EL (cell line): ENCODE results near the gene SF1.
"Not testable (repeated sequence)": the region's sequence is repeated elsewhere in the genome, so short reads cannot be mapped to it uniquely, and the experiment has no call there.

ENCODE experiments used
- DNase-seq: peaks from one replicate; pipeline ENCODE4 v3.0.0-alpha.2; 2016

SF1 gene, protein sequence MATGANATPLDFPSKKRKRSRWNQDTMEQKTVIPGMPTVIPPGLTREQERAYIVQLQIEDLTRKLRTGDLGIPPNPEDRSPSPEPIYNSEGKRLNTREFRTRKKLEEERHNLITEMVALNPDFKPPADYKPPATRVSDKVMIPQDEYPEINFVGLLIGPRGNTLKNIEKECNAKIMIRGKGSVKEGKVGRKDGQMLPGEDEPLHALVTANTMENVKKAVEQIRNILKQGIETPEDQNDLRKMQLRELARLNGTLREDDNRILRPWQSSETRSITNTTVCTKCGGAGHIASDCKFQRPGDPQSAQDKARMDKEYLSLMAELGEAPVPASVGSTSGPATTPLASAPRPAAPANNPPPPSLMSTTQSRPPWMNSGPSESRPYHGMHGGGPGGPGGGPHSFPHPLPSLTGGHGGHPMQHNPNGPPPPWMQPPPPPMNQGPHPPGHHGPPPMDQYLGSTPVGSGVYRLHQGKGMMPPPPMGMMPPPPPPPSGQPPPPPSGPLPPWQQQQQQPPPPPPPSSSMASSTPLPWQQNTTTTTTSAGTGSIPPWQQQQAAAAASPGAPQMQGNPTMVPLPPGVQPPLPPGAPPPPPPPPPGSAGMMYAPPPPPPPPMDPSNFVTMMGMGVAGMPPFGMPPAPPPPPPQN

DNA sequence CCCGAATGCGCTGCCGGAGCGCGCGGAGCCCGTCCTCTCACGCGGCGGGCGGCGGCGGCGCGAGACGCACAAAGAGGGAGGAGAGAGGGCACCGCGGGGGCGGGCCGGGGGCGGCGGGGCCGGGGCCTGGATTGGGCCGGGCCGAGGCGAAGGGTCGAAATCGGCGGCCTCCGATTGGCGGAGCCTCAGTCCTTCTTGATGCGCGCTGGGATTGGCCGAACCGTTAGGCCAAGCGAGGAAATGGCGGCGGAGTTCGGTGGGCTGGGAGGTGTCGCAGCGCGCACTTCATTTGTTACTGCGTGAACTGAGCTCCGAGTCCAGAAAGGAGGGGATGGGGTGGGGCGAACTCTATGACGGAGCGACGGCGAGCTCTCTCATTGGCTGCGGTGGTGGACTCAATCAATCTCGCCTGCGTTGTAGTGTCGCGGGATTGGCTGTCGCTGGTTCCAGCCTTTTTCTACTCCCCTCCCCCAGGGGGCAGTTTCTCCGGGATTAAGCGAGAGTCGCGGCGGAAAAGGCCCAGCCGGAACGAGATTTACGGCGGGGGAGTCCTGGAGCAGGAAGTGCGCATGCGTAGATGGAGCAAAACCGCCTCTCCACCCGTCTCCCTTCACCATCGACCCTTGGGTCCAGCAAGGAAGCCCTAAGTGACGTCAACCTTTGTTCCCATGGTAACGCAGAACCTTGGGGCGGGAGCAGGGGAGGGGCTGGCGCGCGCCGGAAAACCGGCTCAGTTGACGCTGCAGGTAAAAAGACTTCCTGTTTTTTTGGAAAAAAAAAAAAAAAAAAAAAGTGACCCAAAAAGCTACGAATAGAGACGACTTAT lies at the start of gene SF1:
SF1 (minus strand) TSS at position 70 of the 826 bp plus-strand sequence. CDS start 150 bp downstream, outside the sequence.
- peak; percentile 100 for DNase-seq

DNA sequence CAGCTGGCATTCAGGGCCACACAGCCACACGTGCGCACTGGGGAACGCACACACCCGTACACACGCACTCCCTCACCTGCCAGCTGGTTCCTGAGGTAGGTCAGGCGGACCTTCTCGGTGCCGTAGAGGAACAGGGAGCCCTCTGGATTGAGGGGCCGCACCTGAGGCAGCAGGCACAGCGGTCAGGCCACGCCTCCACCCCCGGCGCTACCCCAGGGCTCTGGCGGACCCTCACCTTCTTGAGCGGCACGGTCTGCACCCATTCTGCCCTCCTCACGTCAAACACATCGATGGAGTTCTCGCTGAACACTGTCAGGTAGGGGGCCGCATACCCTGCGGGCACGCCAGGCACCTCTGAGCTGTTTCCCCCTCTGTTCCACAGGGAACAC lies 49.1 kb upstream of the SF1 start:
- no peak for DNase-seq

DNA sequence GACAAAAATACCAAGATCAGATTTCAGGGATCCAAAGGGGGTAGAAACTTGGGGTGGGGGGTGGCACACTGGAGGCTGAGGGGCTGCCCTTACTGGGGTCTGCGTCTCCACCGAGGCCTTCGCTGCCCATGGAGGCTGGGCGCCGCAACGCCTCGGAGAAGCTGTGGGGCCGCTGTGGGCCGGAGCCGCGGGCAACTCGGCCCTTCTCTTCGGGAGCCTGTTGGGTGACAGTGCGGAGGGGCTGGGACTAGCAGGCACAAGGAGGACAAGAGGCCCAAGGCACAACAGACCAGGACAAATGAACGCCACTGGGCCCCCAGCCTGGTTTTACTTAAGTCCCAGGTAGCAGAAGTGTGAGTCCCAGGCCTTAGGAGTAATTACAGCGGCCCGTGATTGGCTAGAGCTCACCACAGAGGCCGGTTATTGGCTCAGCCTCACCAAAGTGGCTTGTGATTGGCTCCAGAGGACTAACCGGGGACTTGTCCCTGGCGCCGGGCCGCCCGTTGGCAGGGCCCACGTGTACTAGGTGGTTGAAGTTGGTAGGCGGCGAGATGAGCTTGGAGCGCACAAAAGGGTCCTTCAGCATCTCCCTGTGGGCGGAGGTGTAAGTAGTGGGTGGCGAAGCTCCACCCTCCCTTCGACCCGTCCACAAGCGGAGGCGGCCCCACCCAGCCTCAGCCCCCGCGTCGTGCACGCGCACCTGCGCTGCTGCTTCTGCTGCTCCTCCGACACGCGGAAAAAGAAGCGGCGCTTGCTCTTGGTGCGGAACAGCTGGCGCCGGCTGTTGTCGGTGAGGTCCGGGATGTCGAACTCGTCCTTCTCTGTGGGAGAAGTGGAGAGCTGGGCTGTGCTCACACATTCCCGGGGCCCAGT lies 48.5 kb upstream of the SF1 start:
- no peak for DNase-seq

DNA sequence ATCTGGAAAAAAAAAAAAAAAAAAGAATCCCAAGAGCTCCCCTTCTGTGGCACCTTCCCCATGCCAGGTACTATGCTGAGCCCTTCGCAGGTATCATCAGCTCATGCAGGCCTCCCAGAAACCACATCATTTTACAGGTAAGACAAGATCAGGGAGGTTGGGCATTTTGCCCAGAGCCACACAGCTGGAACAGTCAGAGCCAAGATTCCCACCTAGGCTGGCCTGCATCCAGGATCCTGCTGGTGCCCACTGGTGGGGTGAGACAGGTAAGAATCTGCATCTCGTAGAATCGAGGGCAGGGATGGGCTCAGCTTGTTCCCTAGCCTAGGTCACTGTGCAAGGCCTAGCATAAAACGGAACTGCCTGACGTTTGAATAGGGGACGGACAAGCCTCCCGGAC lies 47.7 kb upstream of the SF1 start:
- no peak for DNase-seq

DNA sequence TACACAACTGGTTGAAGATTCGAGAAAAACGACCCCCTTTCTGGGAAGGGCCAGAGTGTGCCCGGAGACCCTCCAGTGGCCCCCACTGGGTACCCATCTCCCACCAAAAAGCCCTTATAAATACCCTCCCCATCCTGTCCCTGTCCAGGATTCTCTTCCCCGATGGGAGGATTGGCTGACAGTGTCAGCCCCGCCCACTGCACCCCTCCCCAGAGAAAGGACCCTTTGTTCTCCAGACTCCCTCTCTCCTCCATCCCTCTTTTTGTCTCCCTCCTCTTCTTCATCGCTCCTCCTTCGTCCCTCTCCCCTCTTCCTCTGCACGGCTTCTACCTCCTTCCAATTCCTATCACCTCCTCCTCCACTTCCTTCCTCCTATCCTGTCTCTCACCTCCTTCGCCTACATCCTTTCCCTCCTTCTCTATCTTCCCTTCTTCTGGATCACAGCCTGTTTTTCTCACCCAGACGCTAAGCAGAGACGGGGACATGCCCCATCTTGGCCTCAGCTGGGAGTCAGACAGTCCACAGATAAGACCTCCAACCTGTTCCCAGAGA lies 45.3 kb upstream of the SF1 start:
- DNase-seq, result no peak

DNA sequence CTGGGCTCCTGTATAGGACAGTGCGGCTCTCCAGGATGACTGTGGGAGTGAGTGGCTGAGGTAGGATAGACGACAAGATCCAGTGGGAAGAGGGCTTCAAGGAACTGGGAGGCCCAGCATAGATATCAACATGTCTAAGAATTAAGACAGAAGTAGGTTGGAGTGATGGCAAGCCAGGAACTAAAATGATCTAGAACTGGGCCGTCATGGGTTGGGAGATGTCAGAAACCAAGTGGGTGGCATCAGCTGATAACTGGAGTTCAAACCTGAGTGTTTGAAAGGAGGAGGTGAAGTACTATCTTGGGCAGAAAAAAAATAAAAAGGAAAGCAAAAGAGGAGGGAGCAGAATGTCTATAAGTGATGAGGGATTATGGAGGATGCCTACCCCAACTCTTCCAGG lies 39.1 kb upstream of the SF1 start:
- DNase-seq, result no peak

DNA sequence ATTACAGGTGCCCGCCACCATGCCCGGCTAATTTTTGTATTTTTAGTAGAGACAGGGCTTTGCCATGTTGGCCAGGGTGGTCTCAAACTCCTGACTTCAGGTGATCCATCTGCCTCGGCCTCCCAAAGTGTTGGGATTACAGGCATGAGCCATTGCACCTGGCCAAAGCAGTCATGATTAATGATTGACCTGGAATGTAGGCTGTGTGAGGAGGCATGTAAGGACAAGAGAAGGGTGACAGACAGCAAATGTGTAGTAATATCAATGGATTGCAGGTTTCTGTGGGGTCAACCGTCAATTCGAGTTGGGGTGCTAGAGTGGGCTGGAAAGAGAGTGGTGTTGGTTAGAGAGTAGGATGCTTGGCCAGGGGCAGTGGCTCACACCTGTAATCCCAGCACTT lies 37.1 kb upstream of the SF1 start:
- DNase-seq, result not testable (repeated sequence)

DNA sequence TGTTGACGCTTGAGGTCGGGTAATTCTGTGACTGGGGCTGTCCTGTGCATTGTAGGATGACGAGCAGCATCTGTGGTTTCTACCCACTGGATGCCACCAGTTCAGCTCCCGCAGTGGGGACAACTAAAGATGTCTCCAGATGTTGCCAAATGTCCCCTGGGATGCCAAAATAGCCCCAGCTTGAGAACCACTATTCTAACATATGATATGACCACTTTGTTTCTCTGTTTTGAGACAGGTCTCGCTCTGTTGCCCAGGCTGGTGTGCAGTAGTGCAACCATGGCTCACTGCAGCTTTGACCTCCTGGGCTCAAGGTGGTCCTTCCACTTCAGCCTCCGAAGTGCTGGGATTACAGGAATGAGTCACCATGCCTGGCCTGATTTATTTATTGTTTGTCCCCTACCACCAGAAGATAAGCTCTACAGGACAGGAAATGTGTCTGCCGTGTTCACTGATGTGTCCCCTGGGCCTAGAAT lies 36.4 kb upstream of the SF1 start:
- DNase-seq, result no peak

DNA sequence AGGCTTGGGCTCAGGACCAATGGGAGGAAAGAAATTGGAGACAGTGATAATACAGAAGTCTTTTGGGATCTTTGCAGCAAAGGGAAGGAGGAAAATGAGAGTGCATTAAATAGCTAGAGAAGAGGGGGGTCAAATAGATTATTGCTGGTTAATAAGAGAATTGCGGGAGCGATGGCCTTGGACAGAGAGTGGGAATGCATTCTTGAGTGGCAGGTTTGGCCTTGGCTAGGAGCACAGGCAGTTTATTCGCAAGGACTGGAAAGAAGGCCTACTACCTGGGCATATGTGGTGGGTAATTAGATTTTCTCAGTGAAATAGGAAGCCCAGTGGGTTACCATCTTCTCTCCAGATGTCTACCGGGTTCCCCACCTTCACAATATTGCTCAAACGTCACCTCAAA lies 35.5 kb upstream of the SF1 start:
- DNase-seq, result no peak

DNA sequence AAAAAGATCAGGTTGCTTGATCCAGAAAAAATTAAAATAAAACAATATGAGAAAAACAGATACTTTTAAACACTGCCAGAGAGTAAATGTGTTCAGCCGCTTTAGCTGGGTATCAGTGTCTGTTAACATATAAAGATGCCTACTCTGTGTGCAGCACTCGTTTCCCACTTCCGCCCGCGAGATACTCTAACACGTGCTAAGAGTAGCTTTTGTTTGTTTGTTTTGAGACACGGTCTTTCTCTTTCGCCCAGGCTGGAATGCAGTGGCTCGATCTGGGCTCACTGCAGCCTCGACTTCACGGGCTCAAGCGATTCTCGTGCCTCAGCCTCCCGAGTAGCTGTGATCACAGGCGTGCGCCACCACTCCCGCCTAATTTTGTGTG lies 32.5 kb upstream of the SF1 start:
- no peak for DNase-seq

DNA sequence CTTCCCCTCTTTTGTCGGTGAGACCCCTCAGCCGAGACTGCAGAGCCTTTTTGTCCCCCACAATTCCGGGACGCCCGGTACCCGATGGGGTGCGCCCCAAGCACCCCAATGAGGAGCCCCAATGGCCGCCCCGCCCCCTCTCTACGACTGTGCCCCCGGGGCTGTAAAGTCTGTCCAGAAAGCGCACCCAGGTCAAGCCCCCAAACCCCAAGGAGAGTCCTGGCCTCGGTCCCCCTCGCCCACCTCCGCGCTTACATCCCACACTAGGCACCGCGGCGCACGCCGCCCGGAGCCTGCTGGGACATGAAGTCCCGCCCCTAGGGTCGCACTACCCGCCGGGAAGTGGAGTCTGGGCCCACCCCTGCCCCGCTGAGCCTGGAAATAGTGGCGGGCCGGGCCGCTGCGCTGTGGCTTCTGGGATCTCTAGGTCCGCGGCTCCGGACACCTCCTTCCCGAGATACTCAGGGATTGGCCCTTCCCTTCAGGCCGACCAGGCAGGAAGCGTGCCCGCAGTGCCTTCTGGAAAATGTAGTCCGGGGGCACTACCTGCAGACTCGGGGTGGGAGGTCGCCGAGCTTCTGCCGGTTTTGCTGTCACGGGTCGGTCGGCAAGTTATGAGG lies 32.0 kb upstream of the SF1 start, which contains the start of gene MEN1:
MEN1 (minus strand) TSS at position 281 of the 620 bp plus-strand sequence. CDS start 442 bp downstream, outside the sequence.
- DNase-seq, result peak; percentile 96

DNA sequence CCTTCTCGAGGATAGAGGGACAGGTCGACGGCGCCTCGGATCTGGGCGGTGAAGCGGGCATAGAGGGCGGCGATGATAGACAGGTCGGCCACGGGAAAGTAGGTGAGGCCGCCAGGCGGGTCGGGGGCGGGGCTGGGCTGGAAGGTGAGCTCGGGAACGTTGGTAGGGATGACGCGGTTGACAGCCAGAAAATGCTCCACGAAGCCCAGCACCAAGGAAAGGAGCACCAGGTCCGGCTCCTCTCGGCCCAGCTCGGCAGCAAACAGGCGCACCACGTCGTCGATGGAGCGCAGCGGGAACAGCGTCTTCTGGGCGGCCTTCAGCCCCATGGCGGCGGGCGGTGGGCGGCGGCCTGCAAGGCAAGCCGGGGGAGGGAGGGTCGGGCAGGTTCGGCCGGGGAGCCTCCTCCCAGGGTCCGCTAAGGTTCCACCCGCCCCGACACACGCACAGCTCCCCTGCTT lies 31.5 kb upstream of the SF1 start:
- no peak for DNase-seq

DNA sequence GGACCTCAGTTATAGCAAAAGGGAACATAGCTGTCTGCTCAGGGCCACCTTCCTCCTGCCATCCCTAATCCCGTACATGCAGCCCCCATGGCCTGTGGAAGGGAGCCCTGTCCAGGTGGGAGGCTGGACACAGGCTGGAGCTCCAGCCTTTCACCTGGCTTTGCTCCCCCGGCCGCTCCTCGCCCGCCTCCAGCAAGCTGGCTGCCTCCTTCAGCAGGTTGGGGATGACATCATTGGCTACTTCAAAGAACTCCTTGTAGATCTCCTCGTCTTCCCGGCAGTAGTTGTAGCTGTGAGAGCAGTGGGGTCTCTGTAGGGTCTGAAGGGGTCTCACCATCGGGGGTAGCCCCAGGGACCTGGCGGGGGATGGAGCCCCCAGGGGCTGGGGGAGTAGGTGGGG lies 27.1 kb upstream of the SF1 start:
- DNase-seq, result no peak

DNA sequence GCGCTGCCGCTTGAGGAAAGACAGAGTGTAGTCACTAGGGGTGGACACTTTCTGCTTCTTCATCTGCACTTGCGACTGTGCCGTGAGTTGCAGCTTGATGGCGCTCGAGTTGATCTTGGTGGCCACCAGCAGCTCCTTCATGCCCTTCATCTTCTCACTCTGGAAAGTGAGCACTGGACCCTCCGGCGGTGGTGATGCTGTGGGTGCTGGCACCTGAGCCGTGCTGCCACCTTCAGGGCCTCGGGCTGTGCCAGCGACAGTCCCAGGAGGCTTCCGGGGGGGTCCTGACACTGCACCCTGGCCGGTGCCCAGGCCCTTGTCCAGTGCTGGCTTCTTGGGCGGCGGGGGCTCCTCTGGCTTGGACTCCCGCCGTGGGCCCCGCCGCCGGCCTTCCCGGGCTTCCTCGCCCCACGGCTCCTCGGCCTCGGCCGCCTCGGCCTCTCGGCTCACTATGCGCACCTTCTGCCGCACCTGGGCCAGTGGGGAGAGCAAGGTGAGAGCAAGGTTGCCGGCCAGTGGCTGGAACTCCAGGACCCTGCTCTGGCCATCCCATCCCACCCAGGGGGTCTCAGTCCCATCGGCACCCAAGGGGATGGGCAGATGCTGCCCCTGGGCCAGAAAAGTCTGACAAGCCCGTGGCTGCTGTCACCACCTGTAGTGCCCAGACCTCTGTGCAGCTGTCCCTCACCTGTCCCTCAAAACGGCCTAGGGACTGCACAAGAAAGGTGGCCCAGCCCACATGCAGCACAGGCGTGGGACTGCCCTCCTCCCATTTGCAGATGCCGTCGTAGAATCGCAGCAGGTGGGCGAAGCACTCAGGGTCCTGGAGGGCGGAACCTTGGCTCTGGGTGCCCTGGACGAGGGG lies 26.2 kb upstream of the SF1 start:
- peak; percentile 15 for DNase-seq

DNA sequence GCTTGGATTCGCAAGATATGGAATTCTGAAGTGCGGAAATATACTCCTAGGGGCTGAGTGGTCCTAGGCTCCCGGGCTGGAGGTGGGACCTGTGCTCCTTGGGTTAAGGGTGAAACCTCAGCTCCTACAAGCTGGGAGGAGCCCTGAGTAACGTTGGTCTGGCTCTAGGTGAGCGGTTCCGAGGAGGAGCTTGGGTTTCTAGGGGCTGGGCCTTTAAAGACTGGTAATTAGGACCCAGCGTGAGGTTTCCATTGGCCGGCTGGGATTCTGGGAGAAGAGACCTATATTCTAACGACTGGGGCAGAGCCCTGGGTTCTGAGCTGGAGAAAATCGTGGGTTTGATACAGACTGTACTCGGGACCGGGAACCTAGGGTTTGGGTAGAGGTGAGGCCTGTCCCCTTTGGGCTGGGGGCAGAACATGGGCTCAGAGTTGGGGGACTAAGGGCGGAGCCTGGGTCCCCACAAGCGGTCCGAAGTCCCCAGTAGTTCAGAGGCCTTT lies 25.6 kb upstream of the SF1 start:
- DNase-seq, result no peak

DNA sequence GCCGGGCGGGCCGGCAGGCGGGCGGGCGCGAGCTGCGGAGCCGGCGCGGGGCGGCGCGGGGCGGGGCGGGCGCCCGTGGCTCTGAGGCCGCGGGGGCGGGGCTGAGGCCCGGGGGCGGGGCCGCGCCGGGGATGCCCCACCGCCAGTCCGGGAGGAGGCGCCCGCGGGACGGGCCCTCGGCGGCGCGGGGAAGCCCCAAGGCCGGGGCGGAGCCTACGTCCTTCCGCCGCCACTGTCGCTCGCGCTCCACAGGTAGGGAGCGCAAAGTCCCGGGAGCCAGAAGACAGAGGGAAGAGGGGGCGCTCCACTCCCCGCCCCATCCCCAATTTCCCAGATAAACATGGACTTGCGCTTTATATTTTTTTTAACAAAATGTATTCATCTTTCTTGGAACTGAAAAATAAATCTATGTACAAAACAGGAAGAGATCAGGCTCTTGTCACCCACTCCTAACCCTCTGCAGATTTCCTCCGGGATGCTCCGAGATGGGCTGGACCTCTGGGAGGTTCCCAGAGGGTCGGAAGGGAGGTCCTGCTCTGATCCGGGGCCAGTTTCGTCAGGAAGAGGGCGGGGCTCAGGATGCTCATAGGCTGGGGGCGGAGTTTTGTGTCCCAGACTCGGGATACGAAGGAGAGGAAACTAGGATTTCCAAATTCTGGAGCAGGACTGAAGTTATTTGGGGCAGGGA lies 25.0 kb upstream of the SF1 start, which contains the start of gene MAP4K2:
MAP4K2 (minus strand) TSS at position 57 of the 688 bp plus-strand sequence. CDS start 65 bp downstream, outside the sequence.
- DNase-seq, result peak; percentile 90

DNA sequence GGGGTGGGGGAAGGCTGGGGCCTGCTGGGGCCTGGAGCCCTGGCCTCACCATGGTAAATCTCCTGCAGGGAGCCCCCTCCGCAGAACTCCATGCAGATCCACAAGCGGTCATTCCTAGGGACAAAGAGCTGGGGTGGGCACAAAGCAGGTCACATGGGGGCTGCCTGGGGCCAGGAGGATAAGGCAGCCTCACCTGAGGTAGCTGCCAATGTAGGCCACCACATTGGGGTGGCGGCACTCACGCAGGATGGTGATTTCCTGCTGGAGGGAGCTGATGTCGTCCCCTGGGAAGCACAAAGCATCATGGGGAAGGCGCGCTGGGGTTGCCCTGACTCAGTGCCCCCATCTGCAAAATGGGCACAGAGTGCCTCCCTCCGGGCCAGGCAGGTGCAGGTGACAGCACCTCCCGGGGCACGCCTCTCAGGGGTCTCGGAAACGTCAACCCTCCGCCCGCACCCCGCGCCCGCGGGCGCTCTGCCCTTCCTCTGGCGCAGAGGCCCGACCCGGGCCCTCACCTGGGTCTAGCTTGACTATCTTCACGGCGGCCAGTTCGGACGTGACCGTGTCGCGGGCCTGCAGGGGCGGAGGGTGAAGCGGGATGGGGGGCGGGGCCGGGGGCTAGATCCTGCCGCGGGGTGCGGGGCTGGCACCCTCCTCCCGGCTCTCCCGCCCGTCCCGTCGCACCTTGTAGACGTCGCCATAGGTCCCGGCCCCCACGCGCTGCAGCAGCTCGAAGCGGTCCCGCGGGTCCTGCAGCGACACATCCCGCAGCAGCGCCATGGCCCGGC lies 24.2 kb upstream of the SF1 start:
- DNase-seq, result no peak

DNA sequence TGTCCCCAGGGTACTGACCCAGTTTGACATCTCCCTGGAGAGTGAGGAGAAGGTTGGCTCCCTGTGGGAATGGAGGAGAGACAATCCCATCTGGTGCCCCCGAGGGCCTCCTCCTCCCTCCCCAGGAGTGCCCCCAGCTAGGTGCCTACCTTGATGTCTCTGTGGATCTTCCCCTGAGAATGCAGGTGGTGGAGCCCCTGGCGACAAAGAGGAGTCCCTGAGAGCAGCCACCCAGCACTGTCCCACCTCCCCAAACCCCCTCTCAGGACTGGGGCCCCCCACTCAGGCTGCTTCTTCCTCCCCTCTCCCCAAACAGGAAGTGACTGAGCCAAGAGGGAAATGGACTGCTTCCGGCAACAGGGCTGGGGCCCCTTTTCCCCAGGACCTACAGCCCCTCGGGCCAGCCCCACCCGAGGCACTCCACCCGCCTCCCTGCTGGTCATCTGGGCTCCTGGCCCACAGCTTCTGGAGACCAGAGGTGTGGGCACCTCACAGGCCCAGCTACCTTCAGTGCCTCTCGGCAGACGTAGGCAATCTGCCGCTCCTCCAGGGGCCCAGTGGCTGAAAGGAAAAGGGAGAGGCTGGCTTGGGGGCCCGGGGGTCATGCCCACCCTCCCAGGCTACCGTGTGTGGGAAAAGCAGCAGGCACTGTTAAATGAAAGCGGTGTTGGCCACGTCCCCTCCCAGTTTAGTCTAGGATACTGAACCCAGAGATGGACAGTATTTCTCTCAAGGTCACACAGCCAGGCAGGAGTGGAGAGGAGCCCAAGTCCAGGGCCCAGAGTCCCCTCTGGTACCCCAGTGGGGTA lies 23.4 kb upstream of the SF1 start:
- DNase-seq, result no peak
